Heart left ventricle (tissue), 16 donors: ENCODE data around the gene FOXRED1. TPM values are rescaled to one million over a fixed set of nuclear protein-coding genes. Genes with fewer than 3 reads are reported as not detected.
"Not testable (repeated sequence)": the region's sequence is repeated elsewhere in the genome, so short reads cannot be mapped to it uniquely, and the experiment has no call there.

Experiments used
- ATAC-seq, 4 donors: fragments of 200-7000 bp; cut with Tn5 transposase; one replicate each; pipeline ENCODE4 v1.9.1; 2020 to 2022; ENCODE audit warnings: moderate library complexity in 4 of 4, mild to moderate bottlenecking in 3 of 4, moderate number of reproducible peaks in 1 of 4
- DNase-seq, 5 donors: peaks; one replicate each; pipeline ENCODE4 v3.0.0-alpha.2; 2020
- H3K27ac ChIP-seq, 12 donors: fragments of 200-600 bp; sonication (generic) in 4 of 12; one replicate each; pipeline versions ENCODE4 v1.5.0 to v1.8.0; 2016 to 2022; ENCODE audit warnings: mild to moderate bottlenecking in 2 of 12
- H3K27me3 ChIP-seq, 9 donors: fragments of 200-600 bp; sonication (generic) in 2 of 9; one replicate each; pipeline versions ENCODE4 v1.5.1 to v1.8.0; 2016 to 2022; ENCODE audit warnings: mild to moderate bottlenecking in 3 of 9
- H3K36me3 ChIP-seq, 9 donors: fragments of 200-600 bp; sonication (generic) in 2 of 9; one replicate each; pipeline versions ENCODE4 v1.5.0 to v1.8.0; 2018 to 2022; ENCODE audit warnings: mild to moderate bottlenecking in 2 of 9
- H3K4me1 ChIP-seq, 12 donors: fragments of 200-600 bp; sonication (generic) in 4 of 12; one replicate each; pipeline versions ENCODE4 v1.5.0 to v1.8.0; 2016 to 2022; ENCODE audit warnings: mild to moderate bottlenecking in 3 of 12
- H3K4me3 ChIP-seq, 12 donors: fragments of 200-600 bp; sonication (generic) in 4 of 12; one replicate each; pipeline versions ENCODE4 v1.5.0 to v1.8.0; 2017 to 2022; ENCODE audit warnings: mild to moderate bottlenecking in 9 of 12, moderate library complexity in 4 of 12
- H3K9me3 ChIP-seq, 12 donors: fragments of 200-600 bp; sonication (generic) in 4 of 12; one replicate each; pipeline versions ENCODE4 v1.5.0 to v1.8.0; 2016 to 2022; ENCODE audit warnings: mild to moderate bottlenecking in 1 of 12
- CTCF ChIP-seq, 12 donors: fragments of 200-600 bp; sonication (generic) in 4 of 12; IDR thresholded peaks; one replicate each; pipeline versions ENCODE4 v1.5.0 to v1.8.0; 2018 to 2022; ENCODE audit warnings: antibody characterized with exemption in 12 of 12, mild to moderate bottlenecking in 5 of 12
- POLR2A ChIP-seq, 2 donors: fragments of 450-650 bp; IDR thresholded peaks; one replicate each; pipeline ENCODE4 v1.6.1; 2017; ENCODE audit warnings: antibody characterized with exemption in 2 of 2, mild to moderate bottlenecking in 2 of 2, moderate library complexity in 2 of 2
- WGBS, 4 donors: extraction: QIAGEN DNeasy Blood & Tissue Kit in 2 of 4; methylation state at CpG; one replicate each; pipeline versions ENCODE4 v1.1.5 to v1.1.7; 2013 to 2018; 5-methylcytosine and 5-hydroxymethylcytosine counted together
- intact Hi-C, 10 donors: fragments of 100-400 bp; cut with DNase I; formaldehyde crosslinking; loops; one replicate each; pipeline versions ENCODE4 v1.11.1 to v1.14.2; 2022
- polyA plus RNA-seq, 2 donors: library from polyadenylated mRNA; stranded (reverse); fragments of 200-250 nt; gene quantifications; one replicate each; pipeline ENCODE4 v1.2.3, GENCODE V29; 2013
- total RNA-seq, 9 donors: library from RNA; depleted of rRNA in 2 of 9; stranded (reverse); fragments of >200 nt in 2 of 9; fragmentation: NEBNext Ultra II Directional in 3 of 9; extraction: Animal tissue kit (Norgen Biotek cat#: 25700) in 3 of 9; gene quantifications; one replicate each; pipeline versions ENCODE4 v1.1.0 to v1.2.4, GENCODE V29; 2016 to 2023
- donor health status: ischemic (EF 13 %, LVEDD 7.1; RV severe dilation, severe dysfunction).
- donor health status: healthy with polysubstance abuse.
- donor health status: DM: no; HTN: yes; CAD: no.
- donor health status: DM: no; HTN: no; CAD: no.
- donor health status: ischemic (EF 25% LVEDD 6.9; RV normal size, moderate dysfunction).
- donor health status: ischemic (EF 25% LVEDD 5.7; RV mildly dilated, moderate dysfunction).
- donor health status: healthy.
- donor health status: DM: yes; HTN: yes; CAD: no.
- donor health status: ischemic (EF 35%, LVEDD 5.7; RV mildly dilated, moderate dysfunction).
- donor health status: nonischemic (EF 11% LVEDD 7.7; RV severe dilation, severe dysfunction).
- donor health status: DM: yes; HTN: yes; CAD: no.
- donor health status: PGD.
- donor health status: ischemic (EF 29% LVEDD 5.4; RV normal size, mild dysfunction).
- donor health status: nonischemic (EF 23%, LVEDD 6.1; RV moderate dilation, normal function).

The FOXRED1 gene
- total and polyA plus RNA-seq, 11 donors, result 22.0 to 49.1 (median 32.2) TPM

GRCh38 chr11:126308271-126308671 is 39.3 kb downstream of the FOXRED1 start:
- no peak overlapping the region for H3K4me3 ChIP-seq
- TF ChIP-seq CTCF (IDR thresholded peaks at IDR 0.05) (no peak), POLR2A (IDR thresholded peaks at IDR 0.05) (no peak)
- no peak overlapping the region for H3K27ac ChIP-seq
- H3K36me3 ChIP-seq, result peaks cover 0 to 36% (median 20%) of the 10 kb centered on the region in 9 donors
- intact Hi-C loops, result loop anchor here in 3 of 10 donors (2.0 to 10.0 kb wide), 3 partner anchors 173 to 1037 kb away; no protein-coding TSS in a partner anchor
- H3K27me3 ChIP-seq, result no peaks in the 10 kb centered on the region
- DNase-seq (no peak), ATAC-seq (no peak)
- 55 to 68% (median 61%) methylated on average over 4 of the region's 4 CpGs for WGBS, 4 donors
- H3K4me1 ChIP-seq, result peaks cover 0 to 32% (median 15%) of the 10 kb centered on the region in 12 donors
- no peaks in the 10 kb centered on the region for H3K9me3 ChIP-seq

DNA sequence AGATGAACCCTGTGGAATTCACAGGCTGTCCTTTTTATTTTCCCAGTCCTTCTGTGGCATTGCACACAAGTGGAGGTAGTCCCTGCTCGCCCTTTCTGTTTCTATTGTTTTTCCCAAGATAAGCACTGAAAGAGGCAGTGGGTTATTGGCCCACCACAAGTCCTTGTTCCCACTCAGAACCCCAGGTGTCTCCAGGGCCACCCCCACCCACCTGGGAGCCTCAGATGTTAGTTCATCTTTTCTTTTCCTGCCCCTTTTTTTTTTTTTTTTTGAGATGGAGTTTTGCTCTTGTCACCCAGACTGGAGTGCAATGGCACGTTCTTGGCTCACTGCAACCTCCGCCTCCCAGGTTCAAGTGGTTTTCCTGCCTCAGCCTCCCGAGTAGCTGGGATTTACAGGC is 39.8 kb downstream of the FOXRED1 start:
- intact Hi-C loops, result loop anchor here in 3 of 10 donors (2.0 to 10.0 kb wide), 3 partner anchors 172 to 1036 kb away; no protein-coding TSS in a partner anchor
- H3K4me3 ChIP-seq, DNase-seq: not testable (repeated sequence)

GRCh38 chr11:126310200-126310991 is 41.4 kb downstream of the FOXRED1 start:
- H3K4me3 ChIP-seq, result no peak overlapping the region
- H3K27ac ChIP-seq, result peak overlapping the region in 3 of 12 donors; percentile 7 to 16 (median 11)
- no peaks in the 10 kb centered on the region for H3K9me3 ChIP-seq
- peak; percentile 84 to 95 (median 94) for ATAC-seq
- peaks cover 0 to 50% (median 29%) of the 10 kb centered on the region in 9 donors for H3K36me3 ChIP-seq
- TF ChIP-seq CTCF (IDR thresholded peaks at IDR 0.05), result peak; percentile 84 to 95 (median 89)
- TF ChIP-seq POLR2A (IDR thresholded peaks at IDR 0.05), result no peak
- intact Hi-C loops, result loop anchor here (1.0 to 10.0 kb wide), 19 partner anchors 37 to 1034 kb away; partner anchors contain the start of gene ST3GAL4 (in 1 of the 10)
- peaks cover 0 to 27% (median 7%) of the 10 kb centered on the region in 12 donors for H3K4me1 ChIP-seq
- peak; percentile 78 to 89 (median 81) for DNase-seq
- WGBS, 4 donors, result 59 to 70% (median 67%) methylated on average over 12 of the region's 12 CpGs
- no peaks in the 10 kb centered on the region for H3K27me3 ChIP-seq

More for the DNA sequence above, 39.8 kb downstream of the FOXRED1 start:
- peaks cover 0 to 32% (median 14%) of the 10 kb centered on the region in 12 donors for H3K4me1 ChIP-seq
- not testable (repeated sequence) for H3K9me3 ChIP-seq, H3K27me3 ChIP-seq, H3K27ac ChIP-seq, ATAC-seq
- H3K36me3 ChIP-seq, result peaks cover 0 to 39% (median 21%) of the 10 kb centered on the region in 9 donors
- WGBS, 4 donors, result 86 to 94% (median 91%) methylated on average over 4 of the region's 4 CpGs

DNA sequence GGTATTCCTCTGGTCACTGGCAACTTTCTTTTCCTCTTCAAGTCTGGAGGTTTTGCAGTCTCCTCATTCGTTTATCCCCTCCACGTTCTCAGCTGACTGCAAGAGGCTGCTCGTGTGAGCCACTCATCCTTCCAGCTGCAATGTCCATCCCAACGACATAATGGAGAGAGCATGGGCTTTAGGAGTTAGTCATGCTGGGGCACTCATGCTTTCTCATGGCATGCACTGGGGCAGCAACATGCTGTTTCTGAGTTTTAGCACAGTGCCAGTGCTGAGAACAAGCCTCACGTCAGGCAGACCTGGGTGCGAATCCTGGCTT is 42.0 kb downstream of the FOXRED1 start:
- no peak for DNase-seq
- WGBS, 4 donors, result 64 to 86% (median 72%) methylated on average over 5 to 6 of the region's 6 CpGs
- no peak overlapping the region for H3K4me3 ChIP-seq
- TF ChIP-seq POLR2A (IDR thresholded peaks at IDR 0.05) (no peak), CTCF (IDR thresholded peaks at IDR 0.05) (no peak)
- no peaks in the 10 kb centered on the region for H3K27me3 ChIP-seq
- H3K36me3 ChIP-seq, result peaks cover 0 to 50% (median 29%) of the 10 kb centered on the region in 9 donors
- peaks cover 0 to 25% (median 6%) of the 10 kb centered on the region in 12 donors for H3K4me1 ChIP-seq
- no peaks in the 10 kb centered on the region for H3K9me3 ChIP-seq
- intact Hi-C loops, result loop anchor here (1.0 to 10.0 kb wide), 19 partner anchors 36 to 1034 kb away; partner anchors contain the start of gene ST3GAL4 (in 1 of the 10)
- ATAC-seq, result peak in 2 of 4 donors; percentile 5 to 23
- peak overlapping the region in 3 of 12 donors; percentile 7 to 16 (median 11) for H3K27ac ChIP-seq
